Mucosa of descending colon (tissue), 3 donors: Measurements from ENCODE around the gene RETREG2. TPM values are rescaled to one million over a fixed set of nuclear protein-coding genes. Genes with fewer than 3 reads are reported as not detected.

ENCODE experiments used
- ATAC-seq: fragments of 200-7000 bp; cut with Tn5 transposase; one replicate; pipeline ENCODE4 v1.9.1; 2020; ENCODE audit warnings: mild to moderate bottlenecking, moderate library complexity
- DNase-seq, 3 donors: peaks; one replicate each; pipeline ENCODE4 v3.0.0-alpha.2; 2020
- H3K36me3 ChIP-seq: fragments of 200-600 bp; one replicate; pipeline ENCODE4 v1.8.0; 2021; ENCODE audit warnings: low read depth, mild to moderate bottlenecking
- H3K4me1 ChIP-seq: fragments of 200-600 bp; one replicate; pipeline ENCODE4 v1.8.0; 2021; ENCODE audit warnings: low read depth, mild to moderate bottlenecking
- H3K4me3 ChIP-seq: fragments of 200-600 bp; one replicate; pipeline ENCODE4 v1.8.0; 2021; ENCODE audit warnings: mild to moderate bottlenecking
- H3K9me3 ChIP-seq: fragments of 200-600 bp; one replicate; pipeline ENCODE4 v1.8.0; 2021; ENCODE audit warnings: mild to moderate bottlenecking
- intact Hi-C, 2 donors: fragments of 100-400 bp; cut with DNase I in 1 of 2; cut with micrococcal nuclease in 1 of 2; formaldehyde crosslinking; loops; one replicate each; pipeline versions ENCODE4 v1.11.0 to v1.11.1; 2022; cut with DNase I, micrococcal nuclease
- total RNA-seq, 3 donors: library from RNA; stranded (reverse); fragmentation: NEBNext Ultra II Directional in 2 of 3; extraction: Animal tissue kit (Norgen Biotek cat#: 25700) in 2 of 3; gene quantifications; one replicate each; pipeline versions ENCODE4 v1.2.1 to v1.2.4, GENCODE V29; 2021 to 2023
- TF ChIP-seq, protein P1 (sequence below): fragments of 200-600 bp; IDR thresholded peaks from one replicate; pipeline ENCODE4 v1.8.0; 2022; ENCODE audit warnings: antibody characterized with exemption, mild to moderate bottlenecking
- donor health status: DM: no; HTN: no; CAD: no; lungs with moderate emphysema.
- donor health status: DM: no; HTN: no; CAD: no.
- donor health status: DM: no; HTN: yes; CAD: no.

RETREG2 gene
- total RNA-seq, 3 donors from 2014 or later, result 110 to 159 (median 110) TPM

DNA sequence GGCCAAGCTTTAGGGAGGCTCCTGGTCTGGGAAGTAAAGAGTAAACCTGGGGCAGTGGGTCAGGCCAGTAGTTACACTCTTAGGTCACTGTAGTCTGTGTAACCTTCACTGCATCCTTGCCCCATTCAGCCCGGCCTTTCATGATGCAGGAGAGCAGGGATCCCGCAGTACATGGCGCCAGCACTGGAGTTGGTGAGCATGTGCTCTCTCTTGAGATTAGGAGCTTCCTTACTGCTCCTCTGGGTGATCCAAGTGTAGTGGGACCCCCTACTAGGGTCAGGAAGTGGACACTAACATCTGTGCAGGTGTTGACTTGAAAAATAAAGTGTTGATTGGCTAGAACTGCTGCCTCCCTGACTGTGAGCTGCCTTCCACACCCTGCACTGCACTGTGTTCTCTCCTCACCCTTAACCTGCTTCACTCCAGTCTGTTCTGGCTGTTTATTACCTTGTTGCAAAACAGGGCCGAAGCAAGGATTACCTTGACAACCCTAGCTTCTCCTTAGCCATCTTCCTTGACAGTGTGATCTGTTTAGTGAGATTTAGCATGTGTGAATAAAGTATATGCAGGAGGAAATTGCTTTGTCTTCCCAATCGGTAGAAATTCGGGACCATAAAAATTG is 5.2 kb downstream of the RETREG2 start:
- ATAC-seq (peak; percentile 80), DNase-seq (peak in 1 of 3 donors; percentile 46)
- TF ChIP-seq, protein P1, sequence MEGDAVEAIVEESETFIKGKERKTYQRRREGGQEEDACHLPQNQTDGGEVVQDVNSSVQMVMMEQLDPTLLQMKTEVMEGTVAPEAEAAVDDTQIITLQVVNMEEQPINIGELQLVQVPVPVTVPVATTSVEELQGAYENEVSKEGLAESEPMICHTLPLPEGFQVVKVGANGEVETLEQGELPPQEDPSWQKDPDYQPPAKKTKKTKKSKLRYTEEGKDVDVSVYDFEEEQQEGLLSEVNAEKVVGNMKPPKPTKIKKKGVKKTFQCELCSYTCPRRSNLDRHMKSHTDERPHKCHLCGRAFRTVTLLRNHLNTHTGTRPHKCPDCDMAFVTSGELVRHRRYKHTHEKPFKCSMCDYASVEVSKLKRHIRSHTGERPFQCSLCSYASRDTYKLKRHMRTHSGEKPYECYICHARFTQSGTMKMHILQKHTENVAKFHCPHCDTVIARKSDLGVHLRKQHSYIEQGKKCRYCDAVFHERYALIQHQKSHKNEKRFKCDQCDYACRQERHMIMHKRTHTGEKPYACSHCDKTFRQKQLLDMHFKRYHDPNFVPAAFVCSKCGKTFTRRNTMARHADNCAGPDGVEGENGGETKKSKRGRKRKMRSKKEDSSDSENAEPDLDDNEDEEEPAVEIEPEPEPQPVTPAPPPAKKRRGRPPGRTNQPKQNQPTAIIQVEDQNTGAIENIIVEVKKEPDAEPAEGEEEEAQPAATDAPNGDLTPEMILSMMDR, result no peak
- intact Hi-C loops, result no loop called here
- Histone ChIP-seq H3K9me3 (no peaks in the 10 kb centered on the region), H3K4me1 (peaks cover 33% of the 10 kb centered on the region), H3K4me3 (no peak overlapping the region), H3K36me3 (peaks cover 4% of the 10 kb centered on the region)

DNA sequence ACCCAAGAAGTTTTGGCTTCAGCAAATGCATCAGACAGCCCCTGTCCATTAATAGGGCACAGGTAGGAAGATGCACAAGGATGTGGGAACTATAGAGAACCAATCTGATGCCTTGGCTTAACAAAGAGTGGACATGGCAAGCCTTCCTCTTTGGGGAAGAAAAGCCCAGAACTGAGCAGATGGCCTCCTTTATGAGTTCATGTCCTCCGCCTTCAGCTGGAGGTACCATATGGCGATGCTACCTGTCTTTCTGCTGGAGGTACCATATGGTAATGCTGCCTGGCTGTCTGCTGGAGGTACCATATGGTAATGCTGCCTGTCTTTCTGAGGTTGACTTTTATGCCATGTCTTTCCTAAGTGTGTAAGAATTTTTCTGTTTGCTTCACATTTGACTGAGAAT is 6.0 kb downstream of the RETREG2 start:
- intact Hi-C loops, result no loop called here
- Histone ChIP-seq H3K4me3 (no peak overlapping the region), H3K36me3 (peaks cover 4% of the 10 kb centered on the region), H3K4me1 (peaks cover 30% of the 10 kb centered on the region), H3K9me3 (no peaks in the 10 kb centered on the region)
- no peak for ATAC-seq
- TF ChIP-seq, protein P1, result no peak
- no peak for DNase-seq

DNA sequence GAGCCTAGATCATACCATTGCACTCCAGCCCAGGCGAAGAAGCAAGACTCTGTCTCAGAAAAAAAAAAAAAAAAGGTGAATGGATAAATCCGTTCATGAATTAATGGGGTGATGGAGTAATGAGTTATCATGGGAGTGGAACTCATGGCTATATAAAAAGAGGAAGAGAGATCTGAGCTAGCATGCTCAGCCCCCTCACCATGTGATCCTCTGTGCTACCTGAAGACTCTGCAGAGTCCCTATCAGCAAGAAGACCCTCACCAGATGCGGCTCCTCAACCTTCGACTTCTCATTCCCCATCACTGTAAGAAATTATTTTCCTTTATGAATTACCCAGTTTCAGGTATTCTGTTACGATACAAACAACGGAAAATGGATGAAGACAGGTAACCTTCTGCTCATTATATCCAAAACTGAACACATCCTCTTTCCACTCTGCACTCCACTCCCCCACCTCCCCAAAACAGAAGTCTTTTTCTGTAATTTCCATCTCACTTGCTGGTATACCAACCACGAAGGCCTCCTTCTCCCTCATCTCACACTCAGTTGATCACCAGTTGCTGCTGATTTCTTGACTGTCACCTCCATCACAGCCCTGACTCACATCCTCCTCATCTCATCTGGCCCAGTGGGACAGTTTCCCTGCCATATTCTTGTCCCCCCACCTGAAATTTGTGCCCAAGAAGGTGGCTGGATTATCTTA is 8.8 kb downstream of the RETREG2 start:
- intact Hi-C loops, result no loop called here
- H3K4me1 ChIP-seq, result peaks cover 21% of the 10 kb centered on the region
- TF ChIP-seq, protein P1, result no peak
- H3K9me3 ChIP-seq, result no peaks in the 10 kb centered on the region
- H3K4me3 ChIP-seq, result no peak overlapping the region
- no peaks in the 10 kb centered on the region for H3K36me3 ChIP-seq
- no peak for DNase-seq
- no peak for ATAC-seq

DNA sequence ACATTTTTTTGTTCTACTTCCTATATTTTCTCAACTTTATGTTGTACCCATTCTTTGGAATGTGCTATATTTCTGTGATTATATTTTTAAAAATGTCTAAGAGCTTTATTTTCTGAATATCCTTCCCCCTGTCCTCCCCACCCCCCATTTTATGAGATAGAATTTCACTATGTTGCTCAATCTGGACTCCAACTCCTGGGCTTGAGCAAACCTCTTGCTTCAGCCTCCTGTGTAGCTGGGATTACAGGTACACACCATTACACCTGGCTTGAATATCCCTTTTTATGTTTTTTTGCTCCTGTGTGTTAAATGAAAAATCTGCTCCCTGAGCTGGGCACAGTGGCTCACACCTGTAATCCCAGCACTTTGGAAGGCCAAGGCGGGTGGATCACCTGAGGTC is 19.3 kb downstream of the RETREG2 start:
- no peaks in the 10 kb centered on the region for H3K36me3 ChIP-seq
- no peaks in the 10 kb centered on the region for H3K4me1 ChIP-seq
- no peaks in the 10 kb centered on the region for H3K9me3 ChIP-seq
- no peak for ATAC-seq
- no peak overlapping the region for H3K4me3 ChIP-seq
- no peak for DNase-seq
- intact Hi-C loops, result no loop called here
- TF ChIP-seq, protein P1, result no peak

DNA sequence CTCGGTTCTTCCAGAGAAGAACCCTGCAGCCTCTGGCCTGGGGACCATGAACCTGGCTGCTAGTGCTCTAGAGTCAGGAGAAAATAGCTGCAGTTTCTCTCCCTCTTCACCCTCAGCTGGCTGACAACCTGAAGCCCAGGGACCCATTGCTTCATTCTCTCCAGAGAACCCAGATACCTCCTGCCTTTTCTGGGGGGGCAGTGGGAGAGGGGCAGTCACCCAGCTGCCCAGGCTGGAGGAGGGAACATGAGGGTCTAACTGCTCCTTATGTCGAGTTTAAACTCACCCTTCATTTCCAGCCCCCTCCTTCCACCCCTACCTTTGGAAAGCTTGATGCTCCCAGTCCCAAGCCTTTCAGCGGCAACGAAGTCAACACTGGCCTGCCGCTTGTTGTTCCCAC is 20.9 kb downstream of the RETREG2 start:
- intact Hi-C loops, result no loop called here
- TF ChIP-seq, protein P1, result no peak
- Histone ChIP-seq H3K4me1 (no peaks in the 10 kb centered on the region), H3K4me3 (no peak overlapping the region), H3K9me3 (no peaks in the 10 kb centered on the region), H3K36me3 (no peaks in the 10 kb centered on the region)
- DNase-seq (no peak), ATAC-seq (no peak)
